ENCODE results near the gene PDHB.

PDHB gene

DNA sequence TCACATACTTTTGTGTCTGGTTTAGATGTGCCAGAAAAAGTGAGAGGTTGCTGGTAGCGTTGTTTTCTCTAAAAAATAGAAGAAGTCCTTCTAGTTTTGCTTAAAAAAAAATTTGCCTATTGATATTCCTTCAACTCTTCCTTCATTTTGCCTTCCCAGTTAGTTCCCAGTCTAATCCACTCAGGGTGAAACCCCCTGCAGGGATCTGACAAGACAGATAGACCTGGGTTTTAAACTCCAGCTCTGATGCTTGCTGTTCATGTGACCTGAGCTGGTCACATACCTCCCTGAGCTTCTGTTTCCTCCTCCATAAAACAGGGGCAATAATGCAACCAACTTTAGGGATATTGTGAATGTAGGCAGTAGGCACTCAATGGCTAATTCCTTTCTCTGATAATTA lies 39.6 kb upstream of the PDHB start:
- no peak overlapping the region for H3K27ac ChIP-seq (ENCODE audit: insufficient read depth in 1 of 2, low read depth in 1 of 2, low read length in 2 of 2, poor library complexity in 1 of 2, severe bottlenecking in 2 of 2)
- H3K9me3 ChIP-seq (ENCODE audit: control extremely low read depth in 1 of 5, control insufficient read depth in 4 of 5, insufficient read depth in 2 of 5, low read depth in 1 of 5, low read length in 4 of 5): no peaks in the 10 kb centered on the region
- no peaks in the 10 kb centered on the region for H3K27me3 ChIP-seq (replicated peaks in 2 of 5; ENCODE audit: control insufficient read depth in 4 of 5, insufficient read depth in 5 of 5, low read length in 4 of 5)
- H3K4me3 ChIP-seq (ENCODE audit: control insufficient read depth in 1 of 7, extremely low read depth in 1 of 7, insufficient read depth in 4 of 7, low read depth in 2 of 7, low read length in 6 of 7): no peak overlapping the region
- H3K36me3 ChIP-seq (ENCODE audit: control insufficient read depth in 4 of 4, insufficient read depth in 4 of 4, low read length in 3 of 4): no peaks in the 10 kb centered on the region
- ChIA-PET POLR2A (no interaction called here), CTCF (interaction anchor here (0.9 to 1.4 kb wide), 6 partner anchors 10 to 179 kb away, joined by 3 to 4 read pairs (median 3); partner anchors contain the start of gene KCTD6)
- 100% methylated on average over 1 of the region's 1 CpG for WGBS (ENCODE audit: insufficient coverage)
- peaks cover 10 to 34% (median 28%) of the 10 kb centered on the region in 4 experiments for H3K4me1 ChIP-seq (ENCODE audit: control extremely low read depth in 1 of 4, control insufficient read depth in 4 of 4, insufficient read depth in 4 of 4, low read length in 3 of 4)
- DNase-seq: no peak

DNA sequence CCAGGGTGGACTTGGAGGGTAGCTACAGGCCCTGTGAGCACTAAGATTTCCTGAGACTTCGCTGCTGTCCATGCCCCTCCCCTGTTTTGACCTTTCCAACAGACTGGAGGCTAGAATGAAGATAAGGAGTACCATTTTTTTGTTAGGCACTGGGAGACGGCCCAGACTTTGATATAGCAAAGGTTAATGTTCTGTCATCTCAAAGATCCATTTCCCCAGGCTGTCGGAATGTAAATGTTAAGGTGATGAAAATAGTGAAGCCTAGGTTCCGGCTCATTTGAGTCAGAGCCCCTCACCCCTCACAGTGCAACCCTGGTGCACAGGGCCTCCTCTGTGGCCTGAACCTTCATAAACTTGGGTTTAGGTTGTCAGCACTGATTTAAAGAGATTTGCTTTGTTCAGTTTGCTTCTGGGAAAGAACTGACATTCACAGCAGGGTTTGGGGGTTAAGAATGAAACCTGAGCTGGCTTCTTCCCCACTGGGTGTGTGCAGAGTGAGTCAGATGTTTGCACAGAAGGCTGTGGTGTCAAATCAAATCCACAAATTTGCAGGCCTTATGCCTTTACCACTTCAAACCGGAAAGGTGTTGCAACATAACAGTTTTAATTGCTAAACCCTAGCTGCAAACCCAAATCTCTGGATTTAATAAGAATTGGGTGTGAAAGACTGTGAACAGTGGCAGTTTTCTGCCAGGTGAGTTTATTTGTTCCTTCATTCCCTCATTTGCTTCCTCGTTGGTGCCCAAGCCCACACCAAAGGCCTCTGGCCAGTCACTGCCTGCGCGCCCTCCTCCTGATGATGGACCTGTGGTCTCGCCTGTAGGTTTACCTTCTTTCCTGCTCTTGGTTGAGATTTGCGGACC lies 37.6 kb upstream of the PDHB start:
- Histone ChIP-seq H3K9me3 (ENCODE audit: control extremely low read depth in 1 of 5, control insufficient read depth in 4 of 5, insufficient read depth in 2 of 5, low read depth in 1 of 5, low read length in 4 of 5) (no peaks in the 10 kb centered on the region), H3K4me1 (ENCODE audit: control extremely low read depth in 1 of 4, control insufficient read depth in 4 of 4, insufficient read depth in 4 of 4, low read length in 3 of 4) (peaks cover 10 to 31% (median 27%) of the 10 kb centered on the region in 4 experiments), H3K36me3 (ENCODE audit: control insufficient read depth in 4 of 4, insufficient read depth in 4 of 4, low read length in 3 of 4) (no peaks in the 10 kb centered on the region), H3K27ac (ENCODE audit: insufficient read depth in 1 of 2, low read depth in 1 of 2, low read length in 2 of 2, poor library complexity in 1 of 2, severe bottlenecking in 2 of 2) (no peak overlapping the region), H3K4me3 (ENCODE audit: control insufficient read depth in 1 of 7, extremely low read depth in 1 of 7, insufficient read depth in 4 of 7, low read depth in 2 of 7, low read length in 6 of 7) (peak overlapping the region in 1 of 7 experiments; percentile 2), H3K27me3 (replicated peaks in 2 of 5; ENCODE audit: control insufficient read depth in 4 of 5, insufficient read depth in 5 of 5, low read length in 4 of 5) (no peaks in the 10 kb centered on the region)
- CTCF ChIA-PET: interaction anchor here (0.6 to 1.5 kb wide), 7 partner anchors 7 to 979 kb away, joined by 3 to 5 read pairs (median 3); no protein-coding TSS in a partner anchor
- DNase-seq: peak; percentile 73 to 96 (median 94)
- POLR2A ChIA-PET: no interaction called here
- 44% methylated on average over 7 of the region's 10 CpGs for WGBS (ENCODE audit: insufficient coverage)

DNA sequence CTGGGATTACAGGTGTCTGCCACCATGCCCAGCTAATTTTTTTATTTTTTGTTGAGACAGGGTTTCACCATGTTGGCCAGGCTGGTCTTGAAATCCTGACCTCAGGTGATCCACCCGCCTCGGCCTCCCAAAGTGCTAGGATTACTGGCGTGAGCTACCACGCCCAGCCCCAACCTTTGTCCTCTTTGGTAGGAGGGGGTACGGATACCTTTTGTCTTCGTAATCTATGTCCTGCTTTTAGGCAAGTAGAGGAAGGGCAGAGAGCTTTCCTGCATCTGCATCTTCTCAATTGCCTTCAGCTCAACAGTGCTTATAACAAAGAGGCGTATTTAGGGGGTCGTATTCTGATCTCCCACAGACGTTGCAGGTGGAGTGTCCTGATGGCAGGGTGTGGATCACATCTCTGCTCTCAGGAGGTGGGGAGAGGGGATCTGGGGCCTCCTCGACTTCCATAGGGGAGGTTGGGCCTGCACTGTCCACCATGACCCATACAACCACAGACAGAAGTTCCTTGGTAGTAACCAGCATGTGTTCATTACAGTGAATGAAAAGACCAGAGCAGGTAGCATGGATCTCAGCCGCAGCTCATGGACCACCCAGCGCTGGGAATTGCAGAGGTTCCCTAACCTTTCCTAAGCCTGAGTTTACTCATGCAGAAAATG lies 36.9 kb upstream of the PDHB start:
- CTCF ChIA-PET: interaction anchor here (0.6 to 1.4 kb wide), 5 partner anchors 18 to 978 kb away, joined by 3 to 5 read pairs (median 3); no protein-coding TSS in a partner anchor
- POLR2A ChIA-PET: no interaction called here
- no peak overlapping the region for H3K4me3 ChIP-seq (ENCODE audit: control insufficient read depth in 1 of 7, extremely low read depth in 1 of 7, insufficient read depth in 4 of 7, low read depth in 2 of 7, low read length in 6 of 7)
- 98% methylated on average over 11 of the region's 12 CpGs for WGBS (ENCODE audit: insufficient coverage)
- no peaks in the 10 kb centered on the region for H3K9me3 ChIP-seq (ENCODE audit: control extremely low read depth in 1 of 5, control insufficient read depth in 4 of 5, insufficient read depth in 2 of 5, low read depth in 1 of 5, low read length in 4 of 5)
- no peak overlapping the region for H3K27ac ChIP-seq (ENCODE audit: insufficient read depth in 1 of 2, low read depth in 1 of 2, low read length in 2 of 2, poor library complexity in 1 of 2, severe bottlenecking in 2 of 2)
- peaks cover 10 to 31% (median 27%) of the 10 kb centered on the region in 4 experiments for H3K4me1 ChIP-seq (ENCODE audit: control extremely low read depth in 1 of 4, control insufficient read depth in 4 of 4, insufficient read depth in 4 of 4, low read length in 3 of 4)
- no peaks in the 10 kb centered on the region for H3K27me3 ChIP-seq (replicated peaks in 2 of 5; ENCODE audit: control insufficient read depth in 4 of 5, insufficient read depth in 5 of 5, low read length in 4 of 5)
- no peak for DNase-seq
- H3K36me3 ChIP-seq (ENCODE audit: control insufficient read depth in 4 of 4, insufficient read depth in 4 of 4, low read length in 3 of 4): no peaks in the 10 kb centered on the region

DNA sequence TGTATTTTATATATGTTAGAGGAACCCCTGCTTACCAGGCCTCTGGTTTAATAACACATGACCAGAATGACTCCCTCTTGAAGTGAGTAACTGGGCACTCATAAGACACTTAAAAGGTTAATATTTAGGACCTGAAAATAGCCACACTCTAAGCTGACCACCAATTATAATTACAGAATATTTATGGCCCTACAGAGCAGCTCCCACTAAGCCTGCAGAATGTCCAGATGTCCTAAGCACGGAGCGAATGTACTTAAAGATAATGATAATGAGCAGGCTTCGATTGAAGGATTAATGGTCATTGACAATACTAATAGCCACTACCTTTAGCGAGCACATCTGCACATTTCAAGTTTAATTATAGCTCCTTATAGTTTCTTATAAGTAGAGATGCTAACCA lies 35.5 kb upstream of the PDHB start:
- Histone ChIP-seq H3K27me3 (replicated peaks in 2 of 5; ENCODE audit: control insufficient read depth in 4 of 5, insufficient read depth in 5 of 5, low read length in 4 of 5) (no peaks in the 10 kb centered on the region), H3K4me3 (ENCODE audit: control insufficient read depth in 1 of 7, extremely low read depth in 1 of 7, insufficient read depth in 4 of 7, low read depth in 2 of 7, low read length in 6 of 7) (no peak overlapping the region), H3K4me1 (ENCODE audit: control extremely low read depth in 1 of 4, control insufficient read depth in 4 of 4, insufficient read depth in 4 of 4, low read length in 3 of 4) (peaks cover 6 to 20% (median 19%) of the 10 kb centered on the region in 4 experiments), H3K27ac (ENCODE audit: insufficient read depth in 1 of 2, low read depth in 1 of 2, low read length in 2 of 2, poor library complexity in 1 of 2, severe bottlenecking in 2 of 2) (no peak overlapping the region), H3K36me3 (ENCODE audit: control insufficient read depth in 4 of 4, insufficient read depth in 4 of 4, low read length in 3 of 4) (no peaks in the 10 kb centered on the region), H3K9me3 (ENCODE audit: control extremely low read depth in 1 of 5, control insufficient read depth in 4 of 5, insufficient read depth in 2 of 5, low read depth in 1 of 5, low read length in 4 of 5) (no peaks in the 10 kb centered on the region)
- POLR2A ChIA-PET: no interaction called here
- CTCF ChIA-PET: interaction anchor here (0.8 kb wide), 1 partner anchor 59 kb away, joined by 3 read pairs; no protein-coding TSS in a partner anchor
- WGBS (ENCODE audit: insufficient coverage): no CpG with 5 or more reads among the region's 4 CpGs
- DNase-seq: no peak

DNA sequence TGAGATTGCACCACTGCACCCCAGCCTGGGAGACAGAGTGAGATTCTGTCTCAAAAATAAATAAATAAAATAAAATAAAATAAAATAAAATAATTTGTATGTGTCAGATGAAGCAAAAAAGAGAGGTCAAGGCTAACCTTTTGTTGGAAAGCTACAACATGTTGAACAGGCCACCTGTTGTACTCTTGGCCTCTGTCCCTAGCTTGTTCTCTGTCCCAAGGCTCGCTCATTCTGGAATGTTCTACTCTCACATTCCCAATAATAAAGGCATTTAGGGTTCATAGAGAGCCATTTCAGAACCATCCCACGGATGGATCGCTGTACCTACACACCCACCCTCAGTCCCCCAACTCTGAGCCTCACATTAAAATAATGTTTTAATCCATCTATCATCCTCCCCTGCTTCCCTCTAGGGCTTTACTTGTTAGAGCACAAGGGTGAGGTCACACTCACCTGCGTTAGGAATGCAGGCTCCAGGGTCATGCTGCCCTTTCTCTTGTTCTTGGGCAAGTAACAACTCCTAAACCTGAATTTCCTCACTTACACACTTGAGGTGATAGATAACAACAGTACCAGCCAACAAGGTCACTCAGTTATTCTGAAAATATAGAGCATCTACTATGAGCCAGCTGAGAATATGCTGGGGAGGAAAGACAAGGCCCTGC lies 33.4 kb upstream of the PDHB start:
- WGBS (ENCODE audit: insufficient coverage): 100% methylated on average over 4 of the region's 4 CpGs
- no peak for DNase-seq
- H3K4me1 ChIP-seq (ENCODE audit: control extremely low read depth in 1 of 4, control insufficient read depth in 4 of 4, insufficient read depth in 4 of 4, low read length in 3 of 4): peaks cover 6 to 25% (median 21%) of the 10 kb centered on the region in 4 experiments
- POLR2A ChIA-PET: no interaction called here
- CTCF ChIA-PET: interaction anchor here (0.8 to 3.3 kb wide), 5 partner anchors 8 to 67 kb away, joined by 3 to 12 read pairs (median 5); partner anchors contain the start of gene KCTD6
- no peaks in the 10 kb centered on the region for H3K36me3 ChIP-seq (ENCODE audit: control insufficient read depth in 4 of 4, insufficient read depth in 4 of 4, low read length in 3 of 4)
- no peaks in the 10 kb centered on the region for H3K9me3 ChIP-seq (ENCODE audit: control extremely low read depth in 1 of 5, control insufficient read depth in 4 of 5, insufficient read depth in 2 of 5, low read depth in 1 of 5, low read length in 4 of 5)
- no peaks in the 10 kb centered on the region for H3K27me3 ChIP-seq (replicated peaks in 2 of 5; ENCODE audit: control insufficient read depth in 4 of 5, insufficient read depth in 5 of 5, low read length in 4 of 5)
- no peak overlapping the region for H3K4me3 ChIP-seq (ENCODE audit: control insufficient read depth in 1 of 7, extremely low read depth in 1 of 7, insufficient read depth in 4 of 7, low read depth in 2 of 7, low read length in 6 of 7)
- no peak overlapping the region for H3K27ac ChIP-seq (ENCODE audit: insufficient read depth in 1 of 2, low read depth in 1 of 2, low read length in 2 of 2, poor library complexity in 1 of 2, severe bottlenecking in 2 of 2)

DNA sequence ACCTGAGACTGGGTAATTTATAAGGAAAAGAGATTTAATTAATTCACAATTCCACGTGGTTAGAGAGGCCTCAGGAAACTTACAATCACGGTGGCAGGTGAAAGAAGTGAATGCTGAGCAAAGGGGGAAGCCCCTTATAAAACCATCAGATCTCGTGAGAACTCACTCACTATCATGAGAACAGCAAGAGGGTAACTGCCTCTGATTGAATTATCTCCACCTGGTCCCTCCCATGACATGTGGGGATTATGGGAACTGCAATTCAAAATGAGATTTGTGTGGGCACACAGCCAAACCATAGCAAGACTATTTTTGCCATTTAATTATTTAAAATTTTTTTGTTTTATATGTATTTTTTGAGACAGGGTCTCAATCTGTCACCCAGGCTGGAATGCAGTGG lies 31.2 kb upstream of the PDHB start:
- CTCF ChIA-PET: interaction anchor here (0.7 to 1.5 kb wide), 3 partner anchors 7 to 69 kb away, joined by 4 to 5 read pairs (median 4); no protein-coding TSS in a partner anchor
- 80% methylated on average over 1 of the region's 3 CpGs for WGBS (ENCODE audit: insufficient coverage)
- no peaks in the 10 kb centered on the region for H3K27me3 ChIP-seq (replicated peaks in 2 of 5; ENCODE audit: control insufficient read depth in 4 of 5, insufficient read depth in 5 of 5, low read length in 4 of 5)
- no peaks in the 10 kb centered on the region for H3K36me3 ChIP-seq (ENCODE audit: control insufficient read depth in 4 of 4, insufficient read depth in 4 of 4, low read length in 3 of 4)
- DNase-seq: peak in 2 of 3 donors; percentile 58 to 72
- H3K4me3 ChIP-seq (ENCODE audit: control insufficient read depth in 1 of 7, extremely low read depth in 1 of 7, insufficient read depth in 4 of 7, low read depth in 2 of 7, low read length in 6 of 7): no peak overlapping the region
- H3K27ac ChIP-seq (ENCODE audit: insufficient read depth in 1 of 2, low read depth in 1 of 2, low read length in 2 of 2, poor library complexity in 1 of 2, severe bottlenecking in 2 of 2): no peak overlapping the region
- POLR2A ChIA-PET: no interaction called here
- H3K9me3 ChIP-seq (ENCODE audit: control extremely low read depth in 1 of 5, control insufficient read depth in 4 of 5, insufficient read depth in 2 of 5, low read depth in 1 of 5, low read length in 4 of 5): no peaks in the 10 kb centered on the region
- H3K4me1 ChIP-seq (ENCODE audit: control extremely low read depth in 1 of 4, control insufficient read depth in 4 of 4, insufficient read depth in 4 of 4, low read length in 3 of 4): peaks cover 0 to 8% (median 5%) of the 10 kb centered on the region in 4 experiments

Measured in common myeloid progenitor, CD34-positive (primary cell).